ENCODE data around the gene DLX4.
A peak's percentile ranks its signal among the peaks of the same experiment; 100 is the strongest.

Gene DLX4

DNA sequence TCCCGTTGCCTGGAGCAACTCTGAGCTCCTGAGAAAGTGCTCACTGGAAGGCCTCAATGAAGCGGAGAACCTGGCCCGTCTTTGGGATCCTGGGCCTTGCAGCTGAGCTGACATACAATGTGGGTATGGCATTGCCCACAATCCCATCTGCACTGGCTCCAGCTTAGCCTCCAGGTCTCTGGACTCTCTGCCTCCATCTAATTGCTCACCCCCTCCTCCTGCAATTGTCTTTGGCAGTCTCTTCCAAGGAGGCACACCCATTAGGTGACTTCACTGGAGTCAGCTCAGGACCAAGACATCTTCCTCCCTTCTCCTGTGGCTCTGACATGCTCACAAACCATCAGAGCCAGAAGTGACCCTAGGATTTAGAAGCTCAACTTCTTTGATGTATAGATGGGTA lies 1.5 kb downstream of the DLX4 start:
- TF ChIP-seq, protein P1, sequence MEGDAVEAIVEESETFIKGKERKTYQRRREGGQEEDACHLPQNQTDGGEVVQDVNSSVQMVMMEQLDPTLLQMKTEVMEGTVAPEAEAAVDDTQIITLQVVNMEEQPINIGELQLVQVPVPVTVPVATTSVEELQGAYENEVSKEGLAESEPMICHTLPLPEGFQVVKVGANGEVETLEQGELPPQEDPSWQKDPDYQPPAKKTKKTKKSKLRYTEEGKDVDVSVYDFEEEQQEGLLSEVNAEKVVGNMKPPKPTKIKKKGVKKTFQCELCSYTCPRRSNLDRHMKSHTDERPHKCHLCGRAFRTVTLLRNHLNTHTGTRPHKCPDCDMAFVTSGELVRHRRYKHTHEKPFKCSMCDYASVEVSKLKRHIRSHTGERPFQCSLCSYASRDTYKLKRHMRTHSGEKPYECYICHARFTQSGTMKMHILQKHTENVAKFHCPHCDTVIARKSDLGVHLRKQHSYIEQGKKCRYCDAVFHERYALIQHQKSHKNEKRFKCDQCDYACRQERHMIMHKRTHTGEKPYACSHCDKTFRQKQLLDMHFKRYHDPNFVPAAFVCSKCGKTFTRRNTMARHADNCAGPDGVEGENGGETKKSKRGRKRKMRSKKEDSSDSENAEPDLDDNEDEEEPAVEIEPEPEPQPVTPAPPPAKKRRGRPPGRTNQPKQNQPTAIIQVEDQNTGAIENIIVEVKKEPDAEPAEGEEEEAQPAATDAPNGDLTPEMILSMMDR (IDR thresholded peaks at IDR 0.05; ENCODE audit: low read depth, low read length) = no peak
- Histone ChIP-seq H3K27ac (no peak overlapping the region), H3K36me3 (no peaks in the 10 kb centered on the region), H3K4me3 (ENCODE audit: low read depth, low read length) (no peak overlapping the region), H3K9me3 (ENCODE audit: severe bottlenecking) (no peaks in the 10 kb centered on the region), H3K27me3 (ENCODE audit: insufficient read depth, low read depth, severe bottlenecking) (no peaks in the 10 kb centered on the region)
- no peak for DNase-seq

GRCh38 chr17:49971199-49971847 lies 2.3 kb downstream of the DLX4 start:
- no peak overlapping the region for H3K4me3 ChIP-seq (ENCODE audit: low read depth, low read length)
- peak overlapping the region; percentile 37; the same call in 1 of the 2 replicates for H3K27ac ChIP-seq
- TF ChIP-seq, protein P1 (IDR thresholded peaks at IDR 0.05; ENCODE audit: low read depth, low read length) = no peak
- H3K36me3 ChIP-seq = no peaks in the 10 kb centered on the region
- no peaks in the 10 kb centered on the region for H3K9me3 ChIP-seq (ENCODE audit: severe bottlenecking)
- no peak for DNase-seq
- H3K27me3 ChIP-seq (ENCODE audit: insufficient read depth, low read depth, severe bottlenecking) = no peaks in the 10 kb centered on the region

- H3K27me3 ChIP-seq (ENCODE audit: insufficient read depth, low read depth, severe bottlenecking) = no peaks in the 10 kb centered on the region
These were observed 3.0 kb downstream of the DLX4 start for GRCh38 chr17:49971848-49972485.

GRCh38 chr17:49972486-49973270 lies 3.7 kb downstream of the DLX4 start:
- no peak overlapping the region for H3K27ac ChIP-seq
- TF ChIP-seq, protein P1 (IDR thresholded peaks at IDR 0.05; ENCODE audit: low read depth, low read length) = no peak
- no peaks in the 10 kb centered on the region for H3K36me3 ChIP-seq
- H3K4me3 ChIP-seq (ENCODE audit: low read depth, low read length) = no peak overlapping the region
- no peaks in the 10 kb centered on the region for H3K9me3 ChIP-seq (ENCODE audit: severe bottlenecking)
- H3K27me3 ChIP-seq (ENCODE audit: insufficient read depth, low read depth, severe bottlenecking) = no peaks in the 10 kb centered on the region
- DNase-seq = no peak

More at GRCh38 chr17:49971848-49972485, 3.0 kb downstream of the DLX4 start:
- Histone ChIP-seq H3K9me3 (ENCODE audit: severe bottlenecking) (no peaks in the 10 kb centered on the region), H3K27ac (peak overlapping the region; percentile 29), H3K4me3 (ENCODE audit: low read depth, low read length) (no peak overlapping the region), H3K36me3 (no peaks in the 10 kb centered on the region)
- DNase-seq = peak; percentile 78
- TF ChIP-seq, protein P1 (IDR thresholded peaks at IDR 0.05; ENCODE audit: low read depth, low read length) = no peak

DNA sequence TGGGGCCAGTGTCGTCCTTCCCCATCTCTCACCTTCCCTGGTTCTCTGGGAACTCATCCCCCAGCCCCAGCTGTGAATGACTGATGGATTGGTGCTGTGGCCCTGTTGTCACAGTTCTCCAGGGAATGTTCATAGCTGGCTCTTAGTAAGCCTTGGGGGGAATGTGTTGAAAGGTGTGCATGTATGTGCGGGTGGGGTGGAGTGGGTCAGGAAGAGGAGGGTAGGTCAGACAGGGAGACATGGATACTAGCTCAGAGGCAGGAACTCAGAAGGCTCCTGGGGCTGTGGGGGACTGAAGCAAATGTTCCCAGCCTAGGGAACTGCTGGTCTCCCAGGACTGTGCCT lies 4.3 kb downstream of the DLX4 start:
- Histone ChIP-seq H3K4me3 (ENCODE audit: low read depth, low read length) (no peak overlapping the region), H3K27ac (no peak overlapping the region), H3K9me3 (ENCODE audit: severe bottlenecking) (no peaks in the 10 kb centered on the region), H3K36me3 (no peaks in the 10 kb centered on the region), H3K27me3 (ENCODE audit: insufficient read depth, low read depth, severe bottlenecking) (no peaks in the 10 kb centered on the region)
- DNase-seq = no peak
- TF ChIP-seq, protein P1 (IDR thresholded peaks at IDR 0.05; ENCODE audit: low read depth, low read length) = no peak
